Right atrium auricular region (tissue), 2 donors: ENCODE data around the gene TRPM5. TPM values are rescaled to one million over a fixed set of nuclear protein-coding genes. Genes with fewer than 3 reads are reported as not detected.
A peak's percentile ranks its signal among the peaks of the same experiment; 100 is the strongest.

Experiments
- DNase-seq: peaks from one replicate; pipeline ENCODE4 v3.0.0-alpha.2; 2019; ENCODE audit warnings: low spot score
- H3K27ac ChIP-seq, 2 donors: fragments of 200-600 bp; sonication (generic); 1 replicate in 1 of 2; 2 replicates in 1 of 2; pipeline ENCODE4 v1.5.1; 2016 to 2019
- H3K27me3 ChIP-seq, 2 donors: fragments of 200-600 bp; sonication (generic); one replicate each; pipeline versions ENCODE4 v1.5.1 to v1.6.0; 2017 to 2019
- H3K36me3 ChIP-seq: fragments of 200-600 bp; sonication (generic); one replicate; pipeline ENCODE4 v1.5.1; 2016
- H3K4me1 ChIP-seq, 2 donors: fragments of 200-600 bp; sonication (generic); one replicate each; pipeline versions ENCODE4 v1.5.1 to v1.6.0; 2017 to 2019
- H3K4me3 ChIP-seq, 2 donors: fragments of 200-600 bp; sonication (generic); 1 replicate in 1 of 2; 2 replicates in 1 of 2; pipeline ENCODE4 v1.5.1; 2017 to 2019; ENCODE audit warnings: mild to moderate bottlenecking in 1 of 2, moderate library complexity in 1 of 2
- H3K9me3 ChIP-seq, 2 donors: fragments of 200-600 bp; sonication (generic); one replicate each; pipeline ENCODE4 v1.5.1; 2019
- total RNA-seq, 2 donors: library from RNA; depleted of rRNA; stranded (reverse); fragments of >200 nt; gene quantifications; one replicate each; pipeline ENCODE4 v1.1.0, GENCODE V29; 2016
- TF ChIP-seq, protein P1 (sequence below), 2 donors: fragments of 200-600 bp; sonication (generic); IDR thresholded peaks; one replicate each; pipeline ENCODE4 v1.5.1; 2019; ENCODE audit warnings: antibody characterized with exemption in 2 of 2

TRPM5 gene
- total RNA-seq, 2 donors from 2014 or later = not detected

DNA sequence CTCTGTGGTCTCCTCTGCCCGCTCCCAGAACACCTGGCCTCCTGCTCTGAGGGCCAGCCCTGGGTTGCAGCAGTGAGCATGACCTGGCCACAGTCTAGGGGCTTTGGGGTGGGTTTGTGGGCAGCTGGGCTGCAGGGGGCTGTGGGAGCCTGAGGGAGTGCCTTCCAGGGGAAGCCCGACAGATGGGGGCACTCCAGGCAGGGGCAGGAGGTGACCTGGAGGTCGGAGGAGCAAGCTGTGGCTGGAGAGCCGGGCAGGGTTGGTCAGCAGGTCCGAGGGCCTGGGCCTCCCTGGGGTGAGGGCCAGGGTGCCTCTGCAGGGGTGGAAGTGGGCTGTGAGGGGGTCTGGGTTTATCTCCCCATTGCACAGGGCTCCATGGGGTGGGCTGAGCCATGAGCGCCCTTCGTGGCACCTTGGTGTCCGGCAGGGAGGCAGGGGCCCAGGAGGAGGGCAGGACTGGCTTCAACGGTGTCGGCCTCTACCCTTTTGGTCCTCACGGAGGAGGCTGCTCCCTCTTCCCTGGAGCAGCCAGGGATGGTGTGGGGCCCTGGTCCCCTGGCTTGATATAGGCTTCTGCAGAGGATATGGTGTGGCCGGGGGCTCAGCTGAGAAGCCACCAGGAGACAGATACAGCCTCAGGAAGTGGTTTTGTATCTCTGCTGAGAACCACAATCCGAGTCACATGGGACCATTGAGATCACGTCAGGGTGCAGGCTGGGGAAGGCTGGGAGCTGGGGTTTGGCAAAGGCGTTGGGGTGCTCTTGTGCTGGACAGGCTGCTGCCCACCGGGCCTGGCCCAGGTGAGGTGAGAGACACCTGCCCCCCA is 22.8 kb upstream of the TRPM5 start:
- peak overlapping the region; percentile 85 to 96 for H3K27ac ChIP-seq
- no peaks in the 10 kb centered on the region for H3K36me3 ChIP-seq
- H3K27me3 ChIP-seq = no peaks in the 10 kb centered on the region
- peaks cover 0 to 50% of the 10 kb centered on the region in 2 donors for H3K4me1 ChIP-seq
- TF ChIP-seq, protein P1, sequence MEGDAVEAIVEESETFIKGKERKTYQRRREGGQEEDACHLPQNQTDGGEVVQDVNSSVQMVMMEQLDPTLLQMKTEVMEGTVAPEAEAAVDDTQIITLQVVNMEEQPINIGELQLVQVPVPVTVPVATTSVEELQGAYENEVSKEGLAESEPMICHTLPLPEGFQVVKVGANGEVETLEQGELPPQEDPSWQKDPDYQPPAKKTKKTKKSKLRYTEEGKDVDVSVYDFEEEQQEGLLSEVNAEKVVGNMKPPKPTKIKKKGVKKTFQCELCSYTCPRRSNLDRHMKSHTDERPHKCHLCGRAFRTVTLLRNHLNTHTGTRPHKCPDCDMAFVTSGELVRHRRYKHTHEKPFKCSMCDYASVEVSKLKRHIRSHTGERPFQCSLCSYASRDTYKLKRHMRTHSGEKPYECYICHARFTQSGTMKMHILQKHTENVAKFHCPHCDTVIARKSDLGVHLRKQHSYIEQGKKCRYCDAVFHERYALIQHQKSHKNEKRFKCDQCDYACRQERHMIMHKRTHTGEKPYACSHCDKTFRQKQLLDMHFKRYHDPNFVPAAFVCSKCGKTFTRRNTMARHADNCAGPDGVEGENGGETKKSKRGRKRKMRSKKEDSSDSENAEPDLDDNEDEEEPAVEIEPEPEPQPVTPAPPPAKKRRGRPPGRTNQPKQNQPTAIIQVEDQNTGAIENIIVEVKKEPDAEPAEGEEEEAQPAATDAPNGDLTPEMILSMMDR (IDR thresholded peaks at IDR 0.05) = no peak
- peak; percentile 53 for DNase-seq
- no peaks in the 10 kb centered on the region for H3K9me3 ChIP-seq
- no peak overlapping the region for H3K4me3 ChIP-seq

- H3K9me3 ChIP-seq = no peaks in the 10 kb centered on the region
- DNase-seq = peak; percentile 47
- H3K27ac ChIP-seq = peak overlapping the region; percentile 85 to 96
- no peak overlapping the region for H3K4me3 ChIP-seq
- no peaks in the 10 kb centered on the region for H3K27me3 ChIP-seq
- H3K4me1 ChIP-seq = peaks cover 0 to 58% of the 10 kb centered on the region in 2 donors
- TF ChIP-seq, protein P1 (IDR thresholded peaks at IDR 0.05) = no peak
- H3K36me3 ChIP-seq = no peaks in the 10 kb centered on the region
These were observed 21.9 kb upstream of the TRPM5 start for GRCh38 chr11:2466069-2466801.

GRCh38 chr11:2465202-2466068 is 21.1 kb upstream of the TRPM5 start:
- Histone ChIP-seq H3K4me3 (no peak overlapping the region), H3K36me3 (no peaks in the 10 kb centered on the region), H3K9me3 (no peaks in the 10 kb centered on the region), H3K27ac (peak overlapping the region; percentile 85 to 96), H3K4me1 (peaks cover 0 to 66% of the 10 kb centered on the region in 2 donors), H3K27me3 (no peaks in the 10 kb centered on the region)
- DNase-seq = no peak
- TF ChIP-seq, protein P1 (IDR thresholded peaks at IDR 0.05) = no peak

GRCh38 chr11:2464451-2465165 is 20.3 kb upstream of the TRPM5 start:
- peaks cover 0 to 75% of the 10 kb centered on the region in 2 donors for H3K4me1 ChIP-seq
- DNase-seq = peak; percentile 42
- H3K4me3 ChIP-seq = no peak overlapping the region
- no peaks in the 10 kb centered on the region for H3K36me3 ChIP-seq
- no peaks in the 10 kb centered on the region for H3K27me3 ChIP-seq
- H3K9me3 ChIP-seq = no peaks in the 10 kb centered on the region
- H3K27ac ChIP-seq = peak overlapping the region; percentile 85 to 96
- TF ChIP-seq, protein P1 (IDR thresholded peaks at IDR 0.05) = no peak

GRCh38 chr11:2463766-2464277 is 19.5 kb upstream of the TRPM5 start:
- Histone ChIP-seq H3K9me3 (no peaks in the 10 kb centered on the region), H3K36me3 (no peaks in the 10 kb centered on the region), H3K27me3 (no peaks in the 10 kb centered on the region), H3K4me3 (no peak overlapping the region), H3K4me1 (peaks cover 0 to 83% of the 10 kb centered on the region in 2 donors), H3K27ac (peak overlapping the region; percentile 85 to 96)
- peak; percentile 62 for DNase-seq
- TF ChIP-seq, protein P1 (IDR thresholded peaks at IDR 0.05) = no peak
